GM21447 (cell line): ENCODE measurements around the gene HACL1.
A peak's percentile ranks its signal among the peaks of the same experiment; 100 is the strongest.
"Not testable (repeated sequence)": the region's sequence is repeated elsewhere in the genome, so short reads cannot be mapped to it uniquely, and the experiment has no call there.

Experiments
- ATAC-seq: cut with Tn5 transposase; IDR thresholded peaks from one replicate; pipeline ENCODE4 v1.9.1; 2021; ENCODE audit not compliant: unreplicated experiment

HACL1 gene

GRCh38 chr3:15581471-15582394, 19.6 kb downstream of the HACL1 start:
- no peak for ATAC-seq

DNA sequence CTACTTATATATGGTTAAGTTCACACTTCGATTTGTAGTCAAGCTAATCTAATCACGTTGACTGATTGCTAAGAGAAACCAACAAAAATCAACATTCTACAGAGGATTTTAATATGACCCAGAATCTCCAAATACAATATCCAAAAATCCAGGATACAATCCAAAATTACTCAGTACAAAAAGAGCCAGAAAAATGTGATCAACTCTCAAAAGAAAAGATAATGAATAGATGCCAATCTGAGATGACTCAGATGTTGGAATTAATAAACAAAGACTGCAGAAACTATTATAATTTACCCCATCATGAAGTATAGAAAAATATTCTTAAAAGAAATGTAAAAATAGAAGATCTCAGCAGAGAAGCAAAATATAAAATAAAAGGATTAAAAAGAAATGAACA, 22.3 kb downstream of the HACL1 start:
- no peak for ATAC-seq

DNA sequence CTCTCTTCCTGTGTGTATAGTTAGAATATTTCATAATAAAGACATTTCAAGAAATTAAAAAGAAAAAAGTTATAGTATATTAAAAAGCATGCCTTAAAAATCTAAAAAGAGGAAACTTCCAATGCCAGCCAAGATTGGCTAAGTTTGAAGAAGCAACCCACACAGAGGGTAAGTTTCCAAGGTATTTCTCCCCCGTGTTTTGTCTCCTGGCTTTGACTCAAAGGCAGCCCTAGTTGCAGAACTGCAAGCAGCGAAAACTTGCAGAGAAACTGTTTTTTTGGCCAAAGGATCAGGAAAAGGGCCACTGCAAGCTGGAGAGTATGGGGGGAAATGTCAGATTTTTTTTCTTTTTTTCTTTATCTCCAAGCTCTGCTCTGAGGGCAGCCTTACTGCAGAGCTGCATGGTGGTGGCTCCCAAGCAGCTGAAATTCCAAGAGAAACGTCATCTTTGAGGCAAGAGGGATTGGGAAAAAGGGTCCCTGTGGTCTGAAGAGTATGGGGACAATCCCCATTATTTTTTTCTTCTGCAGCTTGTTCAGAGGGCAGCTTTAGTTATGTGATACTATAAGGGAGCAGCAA, 23.0 kb downstream of the HACL1 start:
- ATAC-seq, result no peak

DNA sequence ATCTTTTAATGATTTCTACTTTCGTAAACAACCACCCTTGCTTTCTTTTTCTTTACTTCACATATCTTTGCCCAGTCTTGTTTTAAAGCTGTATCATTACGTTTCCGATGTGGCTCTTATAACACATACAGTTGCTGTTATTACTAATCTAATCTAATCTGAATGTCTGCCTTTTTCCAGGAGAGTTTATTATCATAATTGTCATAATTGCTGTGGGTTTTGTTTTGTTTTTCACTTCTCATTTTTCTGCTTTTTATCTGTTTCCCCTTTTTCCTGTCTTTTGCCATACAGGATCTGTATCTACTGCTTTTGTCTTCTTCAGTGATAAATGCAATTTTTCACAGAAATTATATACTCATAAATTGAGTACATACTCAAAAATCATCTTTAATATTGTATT, 24.9 kb downstream of the HACL1 start:
- no peak for ATAC-seq

DNA sequence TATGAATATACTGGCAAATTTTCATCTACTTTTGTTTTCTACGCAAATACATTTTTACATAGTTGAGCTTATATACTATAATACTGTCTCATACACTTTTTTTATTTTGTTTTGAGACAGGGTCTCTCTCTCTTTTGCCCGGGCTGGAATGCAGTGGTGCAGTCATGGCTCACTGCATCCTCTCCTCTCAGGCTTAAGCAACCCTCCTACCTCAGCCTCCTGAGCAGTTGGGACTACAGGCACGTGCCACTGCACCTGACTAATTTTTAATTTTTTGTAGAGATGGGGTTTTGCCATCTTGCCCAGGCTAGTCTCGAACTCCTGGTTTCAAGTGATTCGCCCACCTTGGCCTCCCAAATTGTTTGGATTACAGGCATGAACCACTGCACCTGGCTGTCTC, 25.9 kb downstream of the HACL1 start:
- no peak for ATAC-seq

DNA sequence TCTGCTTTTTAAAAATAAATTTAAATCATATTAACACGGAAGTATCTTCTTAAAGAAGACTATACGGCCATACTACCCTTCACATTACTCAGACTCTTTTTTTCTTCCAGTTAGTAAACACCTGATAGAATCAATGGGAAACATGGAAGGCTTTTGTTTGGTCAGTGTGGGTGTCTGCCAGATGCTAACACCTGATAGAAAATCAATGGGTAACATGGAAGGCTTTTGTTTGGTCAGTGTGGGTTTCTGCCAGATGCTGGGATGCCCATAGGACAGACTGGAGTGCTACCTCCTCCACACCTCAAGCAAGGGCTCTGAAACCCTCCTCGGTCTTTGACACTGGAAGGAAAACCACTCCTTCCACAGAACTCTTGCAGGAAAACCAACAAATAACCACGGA, 29.2 kb downstream of the HACL1 start:
- no peak for ATAC-seq

GRCh38 chr3:15563190-15563589, 38.2 kb downstream of the HACL1 start:
- no peak for ATAC-seq

GRCh38 chr3:15562560-15562959, 38.8 kb downstream of the HACL1 start:
- ATAC-seq, result no peak

DNA sequence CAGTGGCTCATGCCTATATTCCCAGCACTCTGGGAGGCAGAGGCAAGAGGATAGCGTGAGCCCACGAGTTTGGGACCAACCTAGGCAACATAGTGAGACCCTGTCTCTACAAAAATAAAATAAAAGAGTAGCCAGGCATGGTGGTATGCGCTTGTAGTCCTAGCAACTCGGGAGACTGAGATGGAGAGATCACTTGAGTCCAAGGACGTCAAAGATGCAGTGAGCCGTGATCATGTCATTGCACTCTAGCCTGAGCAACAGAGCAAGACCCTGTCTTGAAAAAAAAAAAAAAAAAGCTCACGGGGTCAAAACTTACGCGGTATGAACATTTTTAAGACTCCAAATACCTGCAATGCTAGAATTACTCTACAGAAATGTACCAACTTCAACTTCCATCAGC, 42.8 kb downstream of the HACL1 start:
- no peak for ATAC-seq

- no peak for ATAC-seq
These were observed 43.8 kb downstream of the HACL1 start for GRCh38 chr3:15557511-15557946.

GRCh38 chr3:15556512-15556911, 44.9 kb downstream of the HACL1 start:
- peak; percentile 90 for ATAC-seq

DNA sequence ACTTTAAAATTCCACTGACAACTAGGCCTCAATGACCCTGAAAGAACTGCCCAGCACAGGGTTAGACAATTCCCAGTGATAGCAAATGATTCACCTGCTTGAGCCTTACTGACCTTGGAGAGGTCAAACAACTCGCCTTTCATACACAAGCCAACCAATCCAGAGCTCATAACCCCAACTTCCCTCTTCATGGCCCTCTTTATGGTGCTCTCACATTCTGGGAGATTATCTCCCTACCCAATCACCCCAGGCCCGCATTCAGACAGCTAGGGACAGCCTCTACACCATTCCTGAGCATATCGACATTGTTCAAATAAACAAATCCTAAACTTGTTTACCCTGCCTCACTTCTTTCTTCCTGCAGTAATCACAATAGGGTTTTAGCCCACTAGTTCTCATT, 47.6 kb downstream of the HACL1 start:
- ATAC-seq, result no peak

- ATAC-seq, result no peak
These were observed 49.5 kb downstream of the HACL1 start for GRCh38 chr3:15551902-15552301.

DNA sequence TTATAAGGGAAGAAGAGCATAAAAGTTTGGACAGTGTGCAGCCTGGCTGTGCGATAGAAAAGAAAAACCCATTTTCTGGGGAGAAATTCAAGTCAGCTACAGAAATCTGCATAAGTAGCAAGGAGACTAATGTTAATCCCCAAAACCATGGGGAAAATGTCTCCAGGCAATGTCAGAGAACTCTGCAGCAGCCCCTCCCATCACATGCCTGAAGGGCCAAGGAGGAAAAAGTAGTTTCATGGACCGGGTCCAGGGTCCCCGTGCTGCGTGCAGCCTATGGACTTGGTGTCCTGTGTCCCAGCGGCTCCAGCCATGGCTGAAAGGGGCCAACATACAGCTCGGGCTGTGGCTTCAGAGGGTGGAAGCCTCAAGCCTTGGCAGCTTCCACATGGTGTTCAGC, 51.5 kb downstream of the HACL1 start:
- ATAC-seq, result no peak

DNA sequence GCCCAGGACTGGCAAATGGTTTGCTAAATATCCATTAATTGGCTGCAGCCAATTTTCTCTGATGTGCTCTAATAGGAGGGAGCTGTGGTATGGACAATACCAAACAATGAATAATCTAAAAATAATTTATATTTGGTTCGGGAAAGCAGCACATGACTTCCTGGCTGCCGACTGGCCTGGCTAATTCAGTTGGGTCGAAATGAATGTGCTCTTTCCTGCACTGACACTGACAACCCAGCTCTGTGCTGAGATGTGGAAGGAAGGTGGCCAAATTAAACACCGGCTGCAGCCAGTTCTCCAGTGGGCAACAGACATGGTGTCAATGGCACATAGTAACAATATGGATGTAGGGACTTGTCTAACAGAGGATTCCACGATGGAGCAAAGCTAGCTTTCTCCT, 58.8 kb downstream of the HACL1 start:
- no peak for ATAC-seq

- no peak for ATAC-seq
These were observed 60.0 kb downstream of the HACL1 start for GRCh38 chr3:15541371-15541770.

- no peak for ATAC-seq
These were observed 62.3 kb downstream of the HACL1 start for GRCh38 chr3:15539066-15539465.

GRCh38 chr3:15538345-15538744, 63.0 kb downstream of the HACL1 start:
- no peak for ATAC-seq

GRCh38 chr3:15536856-15537255, 64.5 kb downstream of the HACL1 start:
- ATAC-seq, result no peak

- no peak for ATAC-seq
These were observed 65.6 kb downstream of the HACL1 start for GRCh38 chr3:15535732-15536131.

- ATAC-seq, result not testable (repeated sequence)
These were observed 68.8 kb downstream of the HACL1 start for GRCh38 chr3:15532614-15533013.

DNA sequence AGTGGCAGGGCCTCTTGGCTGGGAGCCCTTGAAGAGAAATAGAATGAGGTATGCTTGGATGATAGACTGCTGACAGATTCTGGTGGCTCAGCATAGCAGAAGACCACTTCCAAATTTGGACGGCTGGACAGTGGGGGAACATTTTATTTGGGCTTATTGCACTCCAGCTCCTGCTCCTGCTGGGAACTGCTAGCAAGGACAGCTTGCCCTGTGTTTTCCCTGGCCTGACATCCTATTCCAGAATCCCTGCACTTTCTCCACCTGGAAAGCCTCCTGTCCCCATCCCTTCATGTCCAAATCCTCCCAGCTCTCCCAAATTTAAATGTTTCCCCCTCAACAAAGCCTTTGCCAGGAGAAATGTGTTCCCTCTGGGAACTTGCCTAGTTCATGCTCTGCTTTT, 70.0 kb downstream of the HACL1 start:
- no peak for ATAC-seq
